Neural cell (in vitro differentiated cells): ENCODE data around the gene LINGO1. TPM values are rescaled to one million over a fixed set of nuclear protein-coding genes. Genes with fewer than 3 reads are reported as not detected.

Experiments
- H2AFZ ChIP-seq: fragments of 200-600, 300-800 bp; sonication (generic), shearing (Covaris generic); 2 replicates; pipeline ENCODE4 v1.6.0; 2014; ENCODE audit warnings: low read depth, mild to moderate bottlenecking, antibody characterized with exemption, low read length, moderate library complexity
- H3F3A ChIP-seq: fragments of 200-600 bp; shearing (Covaris generic); 2 replicates; pipeline ENCODE4 v1.6.1; 2016; ENCODE audit warnings: mild to moderate bottlenecking, moderate library complexity, mixed read lengths, antibody characterized with exemption, low read length; ENCODE audit not compliant: insufficient read depth, poor library complexity, severe bottlenecking
- H3K27ac ChIP-seq: fragments of 200-600, 300-800 bp; sonication (generic), shearing (Covaris generic); 2 replicates; pipeline ENCODE4 v1.5.1; 2014; ENCODE audit warnings: mild to moderate bottlenecking, low read length, moderate library complexity
- H3K27me3 ChIP-seq: fragments of 300-800, 200-600 bp; sonication (generic), shearing (Covaris generic); 2 replicates; pipeline ENCODE4 v1.6.0; 2014; ENCODE audit warnings: mild to moderate bottlenecking, low read depth, low read length, moderate library complexity; ENCODE audit not compliant: insufficient read depth
- H3K36me3 ChIP-seq: fragments of 300-800, 200-600 bp; sonication (generic), shearing (Covaris generic); 2 replicates; pipeline ENCODE4 v1.5.1; 2014; ENCODE audit warnings: mild to moderate bottlenecking, antibody characterized with exemption, low read length, moderate library complexity; ENCODE audit not compliant: insufficient read depth
- H3K4me2 ChIP-seq: fragments of 300-800, 200-600 bp; sonication (generic), shearing (Covaris generic); 2 replicates; pipeline ENCODE4 v1.6.0; 2014; ENCODE audit warnings: mild to moderate bottlenecking, low read length
- H3K4me3 ChIP-seq: fragments of 300-800, 200-600 bp; sonication (generic), shearing (Covaris generic); 2 replicates; pipeline ENCODE4 v1.5.1; 2014; ENCODE audit warnings: mild to moderate bottlenecking, low read length, moderate library complexity
- H3K79me2 ChIP-seq: fragments of 200-600 bp; shearing (Covaris generic); replicated peaks from 2 replicates; pipeline ENCODE4 v1.6.0; 2014; ENCODE audit warnings: mild to moderate bottlenecking, low read length, moderate library complexity; ENCODE audit not compliant: insufficient read depth
- H3K9ac ChIP-seq: fragments of 300-800, 200-600 bp; sonication (generic), shearing (Covaris generic); 2 replicates; pipeline ENCODE4 v1.6.1; 2016; ENCODE audit warnings: mild to moderate bottlenecking, low read length, mixed read lengths
- H3K9me2 ChIP-seq: fragments of 200-600 bp; shearing (Covaris generic); 2 replicates; pipeline ENCODE4 v1.6.1; 2016; ENCODE audit warnings: mild to moderate bottlenecking, low read length, mixed read lengths; ENCODE audit not compliant: insufficient read depth
- H3K9me3 ChIP-seq: fragments of 200-600, 300-800 bp; sonication (generic), shearing (Covaris generic); 2 replicates; pipeline ENCODE4 v1.6.1; 2016; ENCODE audit warnings: mild to moderate bottlenecking, mixed run types, low read length, moderate library complexity, mixed read lengths
- H4K20me1 ChIP-seq: fragments of 200-600 bp; shearing (Covaris generic); 2 replicates; pipeline ENCODE4 v1.6.1; 2016; ENCODE audit warnings: mild to moderate bottlenecking, mixed run types; ENCODE audit not compliant: insufficient read depth
- EP300 ChIP-seq: fragments of 450-650 bp; conservative IDR thresholded peaks from 2 replicates; pipeline ENCODE4 v1.6.1; 2014; ENCODE audit warnings: antibody characterized with exemption, mild to moderate bottlenecking, moderate library complexity; ENCODE audit not compliant: poor library complexity, severe bottlenecking
- EZH2 ChIP-seq: fragments of 200-600, 300-800 bp; shearing (Covaris generic), sonication (generic); IDR thresholded peaks from 2 replicates; pipeline ENCODE4 v1.6.1; 2014; ENCODE audit warnings: antibody characterized with exemption, low read length, borderline replicate concordance, mild to moderate bottlenecking; ENCODE audit not compliant: insufficient read depth, poor library complexity, severe bottlenecking
- MXI1 ChIP-seq: fragments of 450-650 bp; conservative IDR thresholded peaks from 2 replicates; pipeline ENCODE4 v1.6.1; 2014; ENCODE audit warnings: antibody characterized with exemption, mild to moderate bottlenecking; ENCODE audit not compliant: poor library complexity, severe bottlenecking
- POLR2AphosphoS5 ChIP-seq: IDR thresholded peaks from 2 replicates; pipeline ENCODE4 v1.6.1; 2012
- RAD21 ChIP-seq: fragments of 450-650 bp; conservative IDR thresholded peaks from 2 replicates; pipeline ENCODE4 v1.6.1; 2014; ENCODE audit warnings: antibody characterized with exemption, mild to moderate bottlenecking, moderate library complexity
- SMC3 ChIP-seq: fragments of 450-650 bp; conservative IDR thresholded peaks from 2 replicates; pipeline ENCODE4 v1.6.1; 2014; ENCODE audit warnings: antibody characterized with exemption, mild to moderate bottlenecking, moderate library complexity; ENCODE audit not compliant: poor library complexity
- TAF1 ChIP-seq: IDR thresholded peaks from 2 replicates; pipeline ENCODE4 v1.6.1; 2012; ENCODE audit warnings: low read depth
- polyA plus RNA-seq: library from polyadenylated mRNA; depleted of rRNA; stranded (reverse); fragments of >200 nt; gene quantifications from 2 replicates; pipeline ENCODE4 v1.2.3, GENCODE V29; 2014
- TF ChIP-seq, protein P1 (sequence below): fragments of 450-650 bp; IDR thresholded peaks from 2 replicates; pipeline ENCODE4 v1.5.1; 2014; ENCODE audit warnings: antibody characterized with exemption, mild to moderate bottlenecking, moderate library complexity; ENCODE audit not compliant: poor library complexity, severe bottlenecking
- TF ChIP-seq, protein P2 (sequence below): IDR thresholded peaks from 2 replicates; pipeline ENCODE4 v1.6.1; 2012; ENCODE audit warnings: borderline replicate concordance

Gene LINGO1
- polyA plus RNA-seq, 1 donor from 2014 or later = 34.4 TPM

DNA sequence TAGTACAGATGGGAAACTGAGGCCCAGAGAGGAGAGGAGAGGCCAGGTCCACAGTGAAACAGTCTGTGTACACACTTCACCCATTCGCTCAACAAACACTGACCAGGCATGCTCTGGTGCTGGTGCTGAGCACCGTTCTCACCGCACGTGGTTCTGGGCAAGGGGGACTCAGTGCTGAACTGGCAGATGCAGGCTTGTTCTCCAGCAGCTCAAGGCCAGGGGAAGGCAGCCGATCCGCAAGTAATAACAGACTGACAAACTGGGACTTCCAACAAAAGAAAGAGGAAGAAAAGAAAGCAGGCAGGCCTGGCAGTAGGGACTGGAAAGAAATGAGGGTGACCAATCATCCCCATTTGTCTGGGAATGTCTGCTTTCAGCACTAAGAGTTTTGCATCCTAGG is 25.6 kb upstream of the LINGO1 start:
- no peak overlapping the region for H3K4me2 ChIP-seq

DNA sequence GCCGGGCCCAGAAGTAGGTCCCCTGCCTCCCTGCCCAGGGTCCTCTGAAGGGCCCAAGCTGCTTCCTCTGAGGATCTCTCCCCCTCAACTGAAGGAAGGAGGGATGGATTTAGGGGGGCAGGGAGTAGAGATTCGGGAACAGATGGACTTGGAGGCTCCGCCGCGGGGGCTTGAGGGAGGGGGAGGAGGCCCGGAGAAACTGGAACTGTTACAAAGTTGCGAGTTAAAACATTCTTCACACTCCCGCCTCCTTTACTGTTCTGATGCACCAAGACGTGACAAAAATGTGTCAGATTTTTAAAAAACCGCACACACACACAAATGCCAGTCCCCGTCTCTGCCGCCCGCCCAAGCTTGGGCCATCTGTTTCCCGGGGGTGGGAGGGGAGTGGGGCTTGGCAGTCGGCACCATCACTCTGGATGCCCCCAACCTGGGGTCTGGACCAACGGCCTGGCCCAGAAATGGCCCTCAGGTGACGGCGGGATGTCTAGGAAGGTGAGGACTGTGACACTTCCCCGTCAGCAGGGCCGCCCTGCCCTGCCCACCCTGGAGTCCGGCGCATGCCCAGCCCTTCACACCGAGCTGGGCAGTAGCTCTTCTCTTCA is 25.0 kb upstream of the LINGO1 start:
- no peaks in the 10 kb centered on the region for H3K36me3 ChIP-seq
- no peak overlapping the region for H2AFZ ChIP-seq
- H3K4me2 ChIP-seq = no peak overlapping the region
- H3K27ac ChIP-seq = no peak overlapping the region
- no peak overlapping the region for H3K9ac ChIP-seq
- H3F3A ChIP-seq = no peaks in the 10 kb centered on the region
- no peaks in the 10 kb centered on the region for H3K9me2 ChIP-seq
- no peaks in the 10 kb centered on the region for H4K20me1 ChIP-seq
- H3K79me2 ChIP-seq = no peaks in the 10 kb centered on the region
- TF ChIP-seq MXI1 = no peak
- no peak for TF ChIP-seq SMC3
- TF ChIP-seq TAF1 = no peak
- TF ChIP-seq, protein P1, sequence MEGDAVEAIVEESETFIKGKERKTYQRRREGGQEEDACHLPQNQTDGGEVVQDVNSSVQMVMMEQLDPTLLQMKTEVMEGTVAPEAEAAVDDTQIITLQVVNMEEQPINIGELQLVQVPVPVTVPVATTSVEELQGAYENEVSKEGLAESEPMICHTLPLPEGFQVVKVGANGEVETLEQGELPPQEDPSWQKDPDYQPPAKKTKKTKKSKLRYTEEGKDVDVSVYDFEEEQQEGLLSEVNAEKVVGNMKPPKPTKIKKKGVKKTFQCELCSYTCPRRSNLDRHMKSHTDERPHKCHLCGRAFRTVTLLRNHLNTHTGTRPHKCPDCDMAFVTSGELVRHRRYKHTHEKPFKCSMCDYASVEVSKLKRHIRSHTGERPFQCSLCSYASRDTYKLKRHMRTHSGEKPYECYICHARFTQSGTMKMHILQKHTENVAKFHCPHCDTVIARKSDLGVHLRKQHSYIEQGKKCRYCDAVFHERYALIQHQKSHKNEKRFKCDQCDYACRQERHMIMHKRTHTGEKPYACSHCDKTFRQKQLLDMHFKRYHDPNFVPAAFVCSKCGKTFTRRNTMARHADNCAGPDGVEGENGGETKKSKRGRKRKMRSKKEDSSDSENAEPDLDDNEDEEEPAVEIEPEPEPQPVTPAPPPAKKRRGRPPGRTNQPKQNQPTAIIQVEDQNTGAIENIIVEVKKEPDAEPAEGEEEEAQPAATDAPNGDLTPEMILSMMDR = no peak
- no peak for TF ChIP-seq POLR2AphosphoS5
- H3K27me3 ChIP-seq = no peaks in the 10 kb centered on the region
- no peaks in the 10 kb centered on the region for H3K9me3 ChIP-seq
- H3K4me3 ChIP-seq = no peak overlapping the region

More for the DNA sequence above, 25.6 kb upstream of the LINGO1 start:
- Histone ChIP-seq H4K20me1 (no peaks in the 10 kb centered on the region), H3K36me3 (no peaks in the 10 kb centered on the region), H3K9ac (no peak overlapping the region), H3K9me2 (no peaks in the 10 kb centered on the region), H3K79me2 (no peaks in the 10 kb centered on the region), H3F3A (no peaks in the 10 kb centered on the region), H2AFZ (no peak overlapping the region), H3K4me3 (no peak overlapping the region), H3K9me3 (no peaks in the 10 kb centered on the region), H3K27me3 (no peaks in the 10 kb centered on the region), H3K27ac (no peak overlapping the region)
- TF ChIP-seq POLR2AphosphoS5 = no peak
- no peak for TF ChIP-seq SMC3
- no peak for TF ChIP-seq EP300
- TF ChIP-seq, protein P1 = no peak
- TF ChIP-seq MXI1 = no peak
- no peak for TF ChIP-seq TAF1
- TF ChIP-seq EZH2 = no peak
- TF ChIP-seq RAD21 = no peak
- TF ChIP-seq, protein P2, sequence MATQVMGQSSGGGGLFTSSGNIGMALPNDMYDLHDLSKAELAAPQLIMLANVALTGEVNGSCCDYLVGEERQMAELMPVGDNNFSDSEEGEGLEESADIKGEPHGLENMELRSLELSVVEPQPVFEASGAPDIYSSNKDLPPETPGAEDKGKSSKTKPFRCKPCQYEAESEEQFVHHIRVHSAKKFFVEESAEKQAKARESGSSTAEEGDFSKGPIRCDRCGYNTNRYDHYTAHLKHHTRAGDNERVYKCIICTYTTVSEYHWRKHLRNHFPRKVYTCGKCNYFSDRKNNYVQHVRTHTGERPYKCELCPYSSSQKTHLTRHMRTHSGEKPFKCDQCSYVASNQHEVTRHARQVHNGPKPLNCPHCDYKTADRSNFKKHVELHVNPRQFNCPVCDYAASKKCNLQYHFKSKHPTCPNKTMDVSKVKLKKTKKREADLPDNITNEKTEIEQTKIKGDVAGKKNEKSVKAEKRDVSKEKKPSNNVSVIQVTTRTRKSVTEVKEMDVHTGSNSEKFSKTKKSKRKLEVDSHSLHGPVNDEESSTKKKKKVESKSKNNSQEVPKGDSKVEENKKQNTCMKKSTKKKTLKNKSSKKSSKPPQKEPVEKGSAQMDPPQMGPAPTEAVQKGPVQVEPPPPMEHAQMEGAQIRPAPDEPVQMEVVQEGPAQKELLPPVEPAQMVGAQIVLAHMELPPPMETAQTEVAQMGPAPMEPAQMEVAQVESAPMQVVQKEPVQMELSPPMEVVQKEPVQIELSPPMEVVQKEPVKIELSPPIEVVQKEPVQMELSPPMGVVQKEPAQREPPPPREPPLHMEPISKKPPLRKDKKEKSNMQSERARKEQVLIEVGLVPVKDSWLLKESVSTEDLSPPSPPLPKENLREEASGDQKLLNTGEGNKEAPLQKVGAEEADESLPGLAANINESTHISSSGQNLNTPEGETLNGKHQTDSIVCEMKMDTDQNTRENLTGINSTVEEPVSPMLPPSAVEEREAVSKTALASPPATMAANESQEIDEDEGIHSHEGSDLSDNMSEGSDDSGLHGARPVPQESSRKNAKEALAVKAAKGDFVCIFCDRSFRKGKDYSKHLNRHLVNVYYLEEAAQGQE = no peak
